Measurements from ENCODE around the gene FHAD1.

GRCh38 chr1:15355968-15356625 lies 109.1 kb downstream of the FHAD1 start:
- 0 out of 2 replicates have a peak, but pooled peaks have one; percentile 49 for TF ChIP-seq NCOA2 (CRISPR knock-in tag; IDR thresholded peaks at IDR 0.05)
- TF ChIP-seq EZH2 (conservative IDR thresholded peaks at IDR 0.05; ENCODE audit: low read depth, low read length), result no peak
- TF ChIP-seq, protein P1, sequence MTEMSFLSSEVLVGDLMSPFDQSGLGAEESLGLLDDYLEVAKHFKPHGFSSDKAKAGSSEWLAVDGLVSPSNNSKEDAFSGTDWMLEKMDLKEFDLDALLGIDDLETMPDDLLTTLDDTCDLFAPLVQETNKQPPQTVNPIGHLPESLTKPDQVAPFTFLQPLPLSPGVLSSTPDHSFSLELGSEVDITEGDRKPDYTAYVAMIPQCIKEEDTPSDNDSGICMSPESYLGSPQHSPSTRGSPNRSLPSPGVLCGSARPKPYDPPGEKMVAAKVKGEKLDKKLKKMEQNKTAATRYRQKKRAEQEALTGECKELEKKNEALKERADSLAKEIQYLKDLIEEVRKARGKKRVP (CRISPR knock-in tag; IDR thresholded peaks at IDR 0.05), result no peak; a peak in 1 of 4 replicates
- TF ChIP-seq, protein P2, sequence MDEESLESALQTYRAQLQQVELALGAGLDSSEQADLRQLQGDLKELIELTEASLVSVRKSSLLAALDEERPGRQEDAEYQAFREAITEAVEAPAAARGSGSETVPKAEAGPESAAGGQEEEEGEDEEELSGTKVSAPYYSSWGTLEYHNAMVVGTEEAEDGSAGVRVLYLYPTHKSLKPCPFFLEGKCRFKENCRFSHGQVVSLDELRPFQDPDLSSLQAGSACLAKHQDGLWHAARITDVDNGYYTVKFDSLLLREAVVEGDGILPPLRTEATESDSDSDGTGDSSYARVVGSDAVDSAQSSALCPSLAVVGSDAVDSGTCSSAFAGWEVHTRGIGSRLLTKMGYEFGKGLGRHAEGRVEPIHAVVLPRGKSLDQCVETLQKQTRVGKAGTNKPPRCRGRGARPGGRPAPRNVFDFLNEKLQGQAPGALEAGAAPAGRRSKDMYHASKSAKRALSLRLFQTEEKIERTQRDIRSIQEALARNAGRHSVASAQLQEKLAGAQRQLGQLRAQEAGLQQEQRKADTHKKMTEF (CRISPR knock-in tag; IDR thresholded peaks at IDR 0.05), result peak; percentile 62

All from HepG2 (cell line).